NCI-H2171 (cell line): Measurements from ENCODE around the gene LPP.
"Not testable (repeated sequence)": the region's sequence is repeated elsewhere in the genome, so short reads cannot be mapped to it uniquely, and the experiment has no call there.

Experiments used
- DNase-seq: peaks from one replicate; lab custom pipeline; 2025; lab: John Stamatoyannopoulos, UW

The LPP gene

GRCh38 chr3:188437926-188438325, 284.0 kb downstream of the LPP start:
- DNase-seq, result no peak

GRCh38 chr3:188439080-188439479, 285.1 kb downstream of the LPP start:
- no peak for DNase-seq

- DNase-seq, result no peak
Measured at GRCh38 chr3:188440340-188440972, 286.5 kb downstream of the LPP start.

- DNase-seq, result no peak
Measured at GRCh38 chr3:188442430-188442829, 288.5 kb downstream of the LPP start.

- not testable (repeated sequence) for DNase-seq
Measured at GRCh38 chr3:188445175-188445574, 291.2 kb downstream of the LPP start.

- no peak for DNase-seq
Measured at GRCh38 chr3:188446014-188446413, 292.1 kb downstream of the LPP start.

GRCh38 chr3:188446766-188447165, 292.8 kb downstream of the LPP start:
- no peak for DNase-seq

- DNase-seq, result no peak
Measured at GRCh38 chr3:188448813-188449212, 294.9 kb downstream of the LPP start.

GRCh38 chr3:188449421-188449820, 295.5 kb downstream of the LPP start:
- DNase-seq, result no peak

GRCh38 chr3:188452158-188452772, 298.3 kb downstream of the LPP start:
- DNase-seq, result no peak

- no peak for DNase-seq
Measured at GRCh38 chr3:188453431-188454384, 299.8 kb downstream of the LPP start.

- DNase-seq, result no peak
Measured at GRCh38 chr3:188455748-188456147, 301.8 kb downstream of the LPP start.

- no peak for DNase-seq
Measured at GRCh38 chr3:188458756-188459155, 304.8 kb downstream of the LPP start.

- no peak for DNase-seq
Measured at GRCh38 chr3:188465311-188465710, 311.4 kb downstream of the LPP start.

GRCh38 chr3:188468196-188468595, 314.2 kb downstream of the LPP start:
- no peak for DNase-seq

- no peak for DNase-seq
Measured at GRCh38 chr3:188468662-188469061, 314.7 kb downstream of the LPP start.

GRCh38 chr3:188469228-188469885, 315.4 kb downstream of the LPP start:
- DNase-seq, result no peak

GRCh38 chr3:188470508-188471130, 316.7 kb downstream of the LPP start:
- no peak for DNase-seq

- no peak for DNase-seq
Measured at GRCh38 chr3:188471723-188472122, 317.8 kb downstream of the LPP start.

GRCh38 chr3:188472336-188472735, 318.4 kb downstream of the LPP start:
- DNase-seq, result no peak

GRCh38 chr3:188473045-188473444, 319.1 kb downstream of the LPP start:
- no peak for DNase-seq
